SK-N-MC (cell line): Measurements from ENCODE around the gene ANGPTL8.

ENCODE experiments used
- EZH2 ChIP-seq: fragments of 200-600 bp; sonication (generic); IDR thresholded peaks from one replicate; pipeline ENCODE4 v1.6.1; 2017; ENCODE audit warnings: antibody characterized with exemption
- FOXP2 ChIP-seq: optimal IDR thresholded peaks from 2 replicates; pipeline ENCODE3; 2011; ENCODE audit warnings: mild to moderate bottlenecking, moderate library complexity; ENCODE audit not compliant: insufficient read depth; ENCODE audit errors: extremely low read length, control extremely low read depth
- POLR2AphosphoS5 ChIP-seq: IDR thresholded peaks from 2 replicates; pipeline ENCODE4 v1.6.1; 2012; ENCODE audit warnings: mild to moderate bottlenecking, low read depth, low read length, borderline replicate concordance

DNA sequence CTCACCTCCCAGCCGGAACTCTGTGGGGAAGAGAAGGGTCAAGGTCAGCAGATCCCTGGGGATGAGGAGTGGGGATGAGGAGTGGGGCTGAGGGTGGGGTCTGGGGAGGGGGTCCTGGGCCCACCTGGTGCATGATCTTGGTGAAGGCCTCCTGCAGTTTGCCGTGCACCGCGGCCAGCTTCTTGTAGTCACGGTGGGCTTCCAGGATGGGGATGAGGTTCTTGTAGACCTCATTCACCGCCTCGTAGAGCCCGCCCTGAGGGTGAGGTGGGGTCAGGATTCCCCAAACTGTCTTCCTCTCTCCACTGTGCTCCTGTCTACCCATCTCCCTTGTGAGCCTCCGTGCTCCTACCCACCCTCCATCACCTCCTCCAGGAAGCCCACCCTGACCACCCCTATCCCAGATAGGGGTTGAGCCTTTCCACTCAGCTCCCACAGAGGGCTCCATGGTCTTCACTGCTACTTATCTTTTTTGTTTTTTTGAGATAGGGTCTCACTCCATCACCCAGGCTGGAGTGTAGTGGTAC, 35.3 kb upstream of the ANGPTL8 start:
- no peak for TF ChIP-seq POLR2AphosphoS5
- no peak for TF ChIP-seq EZH2
- no peak for TF ChIP-seq FOXP2
